Neural progenitor cell (in vitro differentiated cells): ENCODE results near the gene NIPAL3. TPM values are rescaled to one million over a fixed set of nuclear protein-coding genes. Genes with fewer than 3 reads are reported as not detected.
A peak's percentile ranks its signal among the peaks of the same experiment; 100 is the strongest.

Experiments used
- DNase-seq: peaks from one replicate; pipeline ENCODE4 v3.0.0-alpha.2; 2016; ENCODE audit warnings: low spot score
- H2AFZ ChIP-seq: fragments of 200-600 bp; sonication (generic); replicated peaks from 2 replicates; pipeline ENCODE4 v1.6.1; 2016; ENCODE audit warnings: antibody characterized with exemption
- H3F3A ChIP-seq: fragments of 200-600 bp; sonication (generic); 2 replicates; pipeline ENCODE4 v1.6.1; 2016; ENCODE audit warnings: antibody characterized with exemption, low read depth
- H3K27ac ChIP-seq: fragments of 200-600 bp; sonication (generic); 2 replicates; pipeline ENCODE4 v1.5.1; 2016; ENCODE audit warnings: mild to moderate bottlenecking
- H3K27me3 ChIP-seq: fragments of 200-600 bp; sonication (generic); 2 replicates; pipeline ENCODE4 v1.6.1; 2016; ENCODE audit warnings: mild to moderate bottlenecking, moderate library complexity
- H3K36me3 ChIP-seq: fragments of 200-600 bp; sonication (generic); 2 replicates; pipeline ENCODE4 v1.5.1; 2016
- H3K4me1 ChIP-seq: fragments of 200-600 bp; sonication (generic); 2 replicates; pipeline ENCODE4 v1.6.1; 2016; ENCODE audit warnings: mixed run types
- H3K4me2 ChIP-seq: fragments of 200-600 bp; sonication (generic); 2 replicates; pipeline ENCODE4 v1.6.1; 2016
- H3K4me3 ChIP-seq: fragments of 200-600 bp; sonication (generic); 2 replicates; pipeline ENCODE4 v1.5.1; 2016
- H3K79me2 ChIP-seq: fragments of 200-600 bp; sonication (generic); 2 replicates; pipeline ENCODE4 v1.6.1; 2016; ENCODE audit warnings: low read depth
- H3K9ac ChIP-seq: fragments of 200-600 bp; sonication (generic); 2 replicates; pipeline ENCODE4 v1.6.1; 2016
- H3K9me3 ChIP-seq: fragments of 200-600 bp; sonication (generic); 2 replicates; pipeline ENCODE4 v1.5.1; 2016; ENCODE audit warnings: low read depth
- H4K20me1 ChIP-seq: fragments of 200-600 bp; sonication (generic); 2 replicates; pipeline ENCODE4 v1.6.1; 2016; ENCODE audit warnings: low read depth
- H3K27ac Mint-ChIP-seq: 3 replicates; pipeline ENCODE4 v1.8.0; 2021; ENCODE audit warnings: mixed read lengths
- H3K27me3 Mint-ChIP-seq: 2 replicates; pipeline ENCODE4 v1.8.0; 2022; ENCODE audit warnings: low read depth, mild to moderate bottlenecking, inconsistent platforms, moderate library complexity, mixed read lengths; ENCODE audit not compliant: insufficient read depth
- H3K36me3 Mint-ChIP-seq: 3 replicates; pipeline ENCODE4 v1.8.0; 2021; ENCODE audit warnings: mixed read lengths
- H3K4me1 Mint-ChIP-seq: 3 replicates; pipeline ENCODE4 v1.8.0; 2021; ENCODE audit warnings: mixed read lengths
- H3K4me3 Mint-ChIP-seq: 3 replicates; pipeline ENCODE4 v1.8.0; 2021; ENCODE audit warnings: mild to moderate bottlenecking, moderate library complexity, mixed read lengths
- H3K9me3 Mint-ChIP-seq: 3 replicates; pipeline ENCODE4 v1.8.0; 2020; ENCODE audit warnings: mixed read lengths
- CTCF ChIP-seq: fragments of 200-600 bp; sonication (generic); IDR thresholded peaks from 2 replicates; pipeline ENCODE4 v1.5.1; 2017; ENCODE audit warnings: antibody characterized with exemption, mild to moderate bottlenecking
- EZH2 ChIP-seq: fragments of 200-600 bp; sonication (generic); IDR thresholded peaks from 2 replicates; pipeline ENCODE4 v1.6.1; 2017; ENCODE audit warnings: antibody characterized with exemption, mild to moderate bottlenecking, moderate library complexity
- EZH2phosphoT487 ChIP-seq: fragments of 200-600 bp; sonication (generic); IDR thresholded peaks from 2 replicates; pipeline ENCODE4 v1.6.1; 2017; ENCODE audit warnings: antibody characterized with exemption
- total RNA-seq: library from RNA; depleted of rRNA; stranded (reverse); fragments of >200 nt; gene quantifications from 2 replicates; pipeline ENCODE4 v1.2.3, GENCODE V29; 2015; ENCODE audit warnings: low replicate concordance

NIPAL3 gene
- total RNA-seq, 1 donor from 2014 or later: 6.9 TPM

GRCh38 chr1:24503059-24503751, 87.6 kb downstream of the NIPAL3 start:
- Mint-ChIP-seq H3K27ac (no peak overlapping the region), H3K4me3 (peak overlapping the region; percentile 93), H3K27me3 (peaks cover 43% of the 10 kb centered on the region), H3K9me3 (no peaks in the 10 kb centered on the region), H3K36me3 (peaks cover 2% of the 10 kb centered on the region), H3K4me1 (peaks cover 12% of the 10 kb centered on the region)
- H3K27ac ChIP-seq: no peak overlapping the region
- peak overlapping the region; percentile 3 for H2AFZ ChIP-seq
- peaks cover 3% of the 10 kb centered on the region for H3K79me2 ChIP-seq
- no peak overlapping the region for H3K9ac ChIP-seq
- no peaks in the 10 kb centered on the region for H3K9me3 ChIP-seq
- H3K27me3 ChIP-seq: peaks cover 31% of the 10 kb centered on the region
- H3K4me3 ChIP-seq: peak overlapping the region; percentile 81
- peaks cover 23% of the 10 kb centered on the region for H3F3A ChIP-seq
- TF ChIP-seq EZH2phosphoT487 (no peak), EZH2 (no peak), CTCF (no peak)
- peak overlapping the region; percentile 83 for H3K4me2 ChIP-seq
- H3K36me3 ChIP-seq: no peaks in the 10 kb centered on the region
- H4K20me1 ChIP-seq: peaks cover 4% of the 10 kb centered on the region
- H3K4me1 ChIP-seq: peaks cover 17% of the 10 kb centered on the region
- DNase-seq: peak; percentile 42

DNA sequence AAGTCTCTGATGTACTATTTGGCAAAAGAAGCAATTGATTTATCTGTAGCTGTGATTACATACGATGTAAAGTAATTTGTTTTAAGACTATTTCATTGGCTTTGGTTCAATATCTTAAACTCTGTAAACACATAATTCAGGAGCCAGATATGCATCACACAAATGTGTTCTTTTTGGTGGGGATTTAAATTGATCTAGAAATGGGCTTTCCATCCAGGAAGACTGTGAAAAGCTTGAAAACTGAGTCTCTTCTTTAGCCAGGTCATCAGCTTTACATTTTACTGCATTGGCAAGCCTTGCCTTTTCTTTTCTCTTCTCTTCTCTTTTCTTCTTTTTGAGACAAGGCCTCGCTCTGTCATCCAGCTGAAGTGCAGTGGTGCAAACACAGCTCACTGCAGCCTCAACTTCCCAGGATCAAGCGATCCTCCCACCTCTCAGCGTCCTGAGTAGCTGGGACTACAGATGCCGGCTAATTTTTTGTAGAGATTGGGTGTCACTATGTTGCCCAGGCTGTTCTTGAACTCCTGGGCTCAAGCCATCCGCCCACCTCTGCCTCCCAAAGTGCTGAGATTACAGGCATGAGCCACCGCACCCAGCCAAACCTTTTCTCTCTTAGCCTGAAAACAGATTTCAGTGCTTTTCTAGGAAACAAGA, 88.4 kb downstream of the NIPAL3 start:
- TF ChIP-seq EZH2: no peak
- Mint-ChIP-seq H3K4me1 (peaks cover 12% of the 10 kb centered on the region), H3K9me3 (no peaks in the 10 kb centered on the region), H3K27ac (no peak overlapping the region), H3K36me3 (peaks cover 2% of the 10 kb centered on the region), H3K4me3 (peak overlapping the region; percentile 93), H3K27me3 (peaks cover 43% of the 10 kb centered on the region)
- Histone ChIP-seq H3K79me2 (peaks cover 3% of the 10 kb centered on the region), H3K9me3 (no peaks in the 10 kb centered on the region), H3F3A (peaks cover 23% of the 10 kb centered on the region), H3K9ac (no peak overlapping the region), H4K20me1 (peaks cover 4% of the 10 kb centered on the region), H3K36me3 (no peaks in the 10 kb centered on the region), H3K4me1 (peaks cover 17% of the 10 kb centered on the region), H2AFZ (no peak overlapping the region), H3K27me3 (peaks cover 31% of the 10 kb centered on the region), H3K27ac (no peak overlapping the region), H3K4me3 (peak overlapping the region; percentile 81), H3K4me2 (peak overlapping the region; percentile 83)
- peak; percentile 8 for DNase-seq

DNA sequence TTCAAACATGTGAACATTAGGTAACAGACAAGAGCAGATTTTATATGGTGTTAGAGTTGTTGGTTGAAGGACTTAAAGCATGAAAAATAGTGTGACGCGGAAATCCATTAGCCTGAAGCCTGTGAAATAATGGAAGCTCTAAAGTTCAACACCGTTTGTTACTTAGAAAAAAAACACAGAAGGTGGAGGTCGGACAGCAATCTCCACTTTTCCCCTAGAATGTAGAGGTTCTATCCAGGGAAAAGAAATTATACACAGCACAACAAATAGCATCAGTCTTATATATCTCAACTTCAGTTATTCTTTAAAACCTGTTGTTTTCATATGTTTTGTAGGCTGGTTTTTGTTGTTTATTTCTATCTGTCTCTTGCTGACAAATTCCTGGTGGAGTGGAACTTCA, 89.0 kb downstream of the NIPAL3 start:
- no peak overlapping the region for H2AFZ ChIP-seq
- no peak overlapping the region for H3K27ac Mint-ChIP-seq
- H3K27me3 ChIP-seq: peaks cover 31% of the 10 kb centered on the region
- no peak overlapping the region for H3K4me3 ChIP-seq
- H4K20me1 ChIP-seq: peaks cover 4% of the 10 kb centered on the region
- no peak overlapping the region for H3K27ac ChIP-seq
- peaks cover 23% of the 10 kb centered on the region for H3F3A ChIP-seq
- H3K36me3 ChIP-seq: no peaks in the 10 kb centered on the region
- no peak overlapping the region for H3K4me2 ChIP-seq
- peaks cover 2% of the 10 kb centered on the region for H3K36me3 Mint-ChIP-seq
- H3K9me3 Mint-ChIP-seq: no peaks in the 10 kb centered on the region
- TF ChIP-seq EZH2: no peak
- TF ChIP-seq EZH2phosphoT487: no peak
- peaks cover 17% of the 10 kb centered on the region for H3K4me1 ChIP-seq
- H3K9ac ChIP-seq: no peak overlapping the region
- H3K4me1 Mint-ChIP-seq: peaks cover 12% of the 10 kb centered on the region
- H3K4me3 Mint-ChIP-seq: peak overlapping the region; percentile 93
- DNase-seq: no peak
- peaks cover 40% of the 10 kb centered on the region for H3K27me3 Mint-ChIP-seq
- H3K9me3 ChIP-seq: no peaks in the 10 kb centered on the region
- peaks cover 3% of the 10 kb centered on the region for H3K79me2 ChIP-seq

- H3K4me1 ChIP-seq: peaks cover 17% of the 10 kb centered on the region
- no peak for DNase-seq
- Mint-ChIP-seq H3K27me3 (peaks cover 37% of the 10 kb centered on the region), H3K36me3 (peaks cover 2% of the 10 kb centered on the region), H3K9me3 (no peaks in the 10 kb centered on the region), H3K4me1 (peaks cover 12% of the 10 kb centered on the region), H3K4me3 (no peak overlapping the region), H3K27ac (no peak overlapping the region)
- peaks cover 31% of the 10 kb centered on the region for H3K27me3 ChIP-seq
- peaks cover 3% of the 10 kb centered on the region for H3K79me2 ChIP-seq
- H3K27ac ChIP-seq: no peak overlapping the region
- peaks cover 23% of the 10 kb centered on the region for H3F3A ChIP-seq
- peaks cover 4% of the 10 kb centered on the region for H4K20me1 ChIP-seq
- no peaks in the 10 kb centered on the region for H3K9me3 ChIP-seq
- no peak overlapping the region for H3K9ac ChIP-seq
- H3K4me2 ChIP-seq: no peak overlapping the region
- no peak overlapping the region for H2AFZ ChIP-seq
- H3K36me3 ChIP-seq: no peaks in the 10 kb centered on the region
- TF ChIP-seq EZH2phosphoT487 (no peak), CTCF (no peak), EZH2 (no peak)
- no peak overlapping the region for H3K4me3 ChIP-seq
Observed at GRCh38 chr1:24505816-24506215, 90.2 kb downstream of the NIPAL3 start.
